ENCODE results near the gene IGHMBP2.

- TF ChIP-seq CTCF (conservative IDR thresholded peaks at IDR 0.05; ENCODE audit: low read depth in 2 of 2) (no peak), EZH2 (IDR thresholded peaks at IDR 0.05; ENCODE audit: low read depth, unreplicated experiment) (no peak), EZH2phosphoT487 (IDR thresholded peaks at IDR 0.05; ENCODE audit: unreplicated experiment) (no peak), REST (IDR thresholded peaks at IDR 0.05; ENCODE audit: unreplicated experiment) (no peak), JUNB (IDR thresholded peaks at IDR 0.05; ENCODE audit: unreplicated experiment) (no peak), CREB1 (CRISPR knock-in tag; IDR thresholded peaks at IDR 0.05; ENCODE audit: low read depth) (no peak), ETS1 (IDR thresholded peaks at IDR 0.05) (no peak), POLR2AphosphoS5 (IDR thresholded peaks at IDR 0.05; ENCODE audit: low read depth) (no peak), ZNF331 (CRISPR knock-in tag; IDR thresholded peaks at IDR 0.05; ENCODE audit: low read depth) (no peak), NANOG (IDR thresholded peaks at IDR 0.05; ENCODE audit: borderline replicate concordance) (no peak), ZNF114 (CRISPR knock-in tag; IDR thresholded peaks at IDR 0.05) (no peak)
These were observed 77.0 kb downstream of the IGHMBP2 start, which contains the start of gene MRGPRD for GRCh38 chr11:68980776-68981065.
